Peyer's patch (tissue), 4 donors: ENCODE data around the gene ANO4. TPM values are rescaled to one million over a fixed set of nuclear protein-coding genes. Genes with fewer than 3 reads are reported as not detected.

ENCODE experiments used
- DNase-seq, 3 donors: peaks; one replicate each; pipeline ENCODE4 v3.0.0-alpha.2; 2017 to 2019
- H3K27ac ChIP-seq, 4 donors: fragments of 200-600 bp; sonication (generic); one replicate each; pipeline ENCODE4 v1.5.1; 2016 to 2019
- H3K27me3 ChIP-seq, 2 donors: fragments of 200-600 bp; sonication (generic); one replicate each; pipeline ENCODE4 v1.5.1; 2019
- H3K36me3 ChIP-seq, 3 donors: fragments of 200-600 bp; sonication (generic); one replicate each; pipeline ENCODE4 v1.5.1; 2016 to 2019
- H3K4me1 ChIP-seq, 4 donors: fragments of 200-600 bp; sonication (generic); one replicate each; pipeline ENCODE4 v1.5.1; 2016 to 2019
- H3K4me3 ChIP-seq, 4 donors: fragments of 200-600 bp; sonication (generic); 1 replicate in 3 of 4; 2 replicates in 1 of 4; pipeline ENCODE4 v1.5.1; 2016 to 2019; ENCODE audit warnings: mild to moderate bottlenecking in 1 of 4
- H3K9me3 ChIP-seq, 4 donors: fragments of 200-600 bp; sonication (generic); one replicate each; pipeline ENCODE4 v1.5.1; 2016 to 2019; ENCODE audit warnings: mild to moderate bottlenecking in 1 of 4
- POLR2A ChIP-seq, 2 donors: fragments of 450-650 bp; IDR thresholded peaks; one replicate each; pipeline ENCODE4 v1.5.1; 2017; ENCODE audit warnings: antibody characterized with exemption in 2 of 2, mild to moderate bottlenecking in 2 of 2, moderate library complexity in 2 of 2
- total RNA-seq, 4 donors: library from RNA; depleted of rRNA; stranded (reverse); fragments of >200 nt; gene quantifications; one replicate each; pipeline ENCODE4 v1.1.0, GENCODE V29; 2016
- TF ChIP-seq, protein P1 (sequence below), 6 experiments: fragments of 450-650 bp in 4 of 6; fragments of 200-600 bp in 2 of 6; sonication (generic) in 1 of 6; IDR thresholded peaks; one replicate each; pipeline ENCODE4 v1.5.1; 2017 to 2019; ENCODE audit warnings: antibody characterized with exemption in 6 of 6, mild to moderate bottlenecking in 3 of 6, moderate library complexity in 1 of 6

Gene ANO4
- total RNA-seq, 4 donors from 2014 or later: 1.7 TPM; not detected in 3

DNA sequence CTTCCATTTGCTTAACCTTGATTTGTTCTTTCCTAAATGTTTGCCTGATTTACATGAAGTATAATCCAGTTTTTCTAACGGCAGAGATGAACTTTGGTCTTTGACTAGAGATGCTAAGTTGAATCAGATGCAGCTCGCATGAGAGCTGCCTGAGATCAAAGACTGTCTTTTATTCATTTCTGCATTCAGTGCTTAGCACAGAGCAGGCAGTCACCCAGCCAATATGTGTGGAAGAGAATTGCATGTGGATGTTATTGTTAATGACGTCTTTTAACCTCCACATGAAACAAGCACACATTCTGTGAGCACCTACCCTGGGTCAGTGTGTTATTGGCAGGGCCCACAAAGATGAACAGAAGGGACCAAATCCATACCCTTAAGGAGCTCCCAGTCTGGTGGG is 316.3 kb downstream of the ANO4 start:
- TF ChIP-seq, protein P1, sequence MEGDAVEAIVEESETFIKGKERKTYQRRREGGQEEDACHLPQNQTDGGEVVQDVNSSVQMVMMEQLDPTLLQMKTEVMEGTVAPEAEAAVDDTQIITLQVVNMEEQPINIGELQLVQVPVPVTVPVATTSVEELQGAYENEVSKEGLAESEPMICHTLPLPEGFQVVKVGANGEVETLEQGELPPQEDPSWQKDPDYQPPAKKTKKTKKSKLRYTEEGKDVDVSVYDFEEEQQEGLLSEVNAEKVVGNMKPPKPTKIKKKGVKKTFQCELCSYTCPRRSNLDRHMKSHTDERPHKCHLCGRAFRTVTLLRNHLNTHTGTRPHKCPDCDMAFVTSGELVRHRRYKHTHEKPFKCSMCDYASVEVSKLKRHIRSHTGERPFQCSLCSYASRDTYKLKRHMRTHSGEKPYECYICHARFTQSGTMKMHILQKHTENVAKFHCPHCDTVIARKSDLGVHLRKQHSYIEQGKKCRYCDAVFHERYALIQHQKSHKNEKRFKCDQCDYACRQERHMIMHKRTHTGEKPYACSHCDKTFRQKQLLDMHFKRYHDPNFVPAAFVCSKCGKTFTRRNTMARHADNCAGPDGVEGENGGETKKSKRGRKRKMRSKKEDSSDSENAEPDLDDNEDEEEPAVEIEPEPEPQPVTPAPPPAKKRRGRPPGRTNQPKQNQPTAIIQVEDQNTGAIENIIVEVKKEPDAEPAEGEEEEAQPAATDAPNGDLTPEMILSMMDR (IDR thresholded peaks at IDR 0.05): no peak
- no peak for TF ChIP-seq POLR2A (IDR thresholded peaks at IDR 0.05)
- no peaks in the 10 kb centered on the region for H3K9me3 ChIP-seq
- no peaks in the 10 kb centered on the region for H3K27me3 ChIP-seq
- DNase-seq: no peak
- H3K36me3 ChIP-seq: no peaks in the 10 kb centered on the region
- H3K4me3 ChIP-seq: no peak overlapping the region
- H3K27ac ChIP-seq: no peak overlapping the region
- no peaks in the 10 kb centered on the region for H3K4me1 ChIP-seq

DNA sequence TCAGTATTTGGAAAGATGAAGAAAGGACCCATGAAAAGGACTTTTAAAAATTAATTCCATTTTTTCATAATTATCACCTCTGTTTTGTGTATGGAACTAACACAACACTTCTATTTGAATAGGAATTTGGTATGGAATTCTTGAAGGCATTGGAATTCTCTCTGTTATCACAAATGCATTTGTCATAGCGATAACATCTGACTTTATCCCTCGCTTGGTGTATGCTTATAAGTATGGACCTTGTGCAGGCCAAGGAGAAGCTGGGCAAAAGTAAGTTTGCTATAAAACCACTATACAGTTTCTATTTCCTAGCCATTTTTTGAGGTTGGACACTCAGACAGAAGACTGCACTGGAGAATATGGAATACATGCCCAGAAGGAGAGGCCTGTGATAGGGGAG is 316.9 kb downstream of the ANO4 start:
- no peak for TF ChIP-seq POLR2A (IDR thresholded peaks at IDR 0.05)
- TF ChIP-seq, protein P1 (IDR thresholded peaks at IDR 0.05): no peak
- H3K27ac ChIP-seq: no peak overlapping the region
- DNase-seq: no peak

DNA sequence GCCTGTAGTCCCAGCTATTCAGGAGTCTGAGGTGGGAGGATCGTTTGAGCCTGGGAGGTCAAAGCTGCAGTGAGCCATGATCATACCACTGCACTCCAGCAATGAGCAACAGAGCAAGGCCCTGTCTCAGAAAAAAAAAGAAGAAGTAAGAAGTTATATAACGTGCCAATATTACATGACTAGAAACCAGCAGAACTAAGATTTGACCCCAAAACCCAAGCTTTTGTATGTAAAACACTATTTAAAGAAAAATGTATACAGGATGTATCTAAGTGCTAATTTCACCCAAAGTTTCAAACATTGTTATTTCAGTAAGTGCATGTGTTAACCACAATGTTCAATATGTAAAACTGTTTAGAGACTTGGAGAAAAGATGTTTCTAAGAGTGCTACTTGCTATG is 320.8 kb downstream of the ANO4 start:
- H3K9me3 ChIP-seq: no peaks in the 10 kb centered on the region
- no peak for DNase-seq
- no peak overlapping the region for H3K27ac ChIP-seq
- H3K36me3 ChIP-seq: no peaks in the 10 kb centered on the region
- H3K4me3 ChIP-seq: no peak overlapping the region
- TF ChIP-seq POLR2A (IDR thresholded peaks at IDR 0.05): no peak
- TF ChIP-seq, protein P1 (IDR thresholded peaks at IDR 0.05): no peak
- no peaks in the 10 kb centered on the region for H3K27me3 ChIP-seq
- H3K4me1 ChIP-seq: no peaks in the 10 kb centered on the region

More for the DNA sequence above, 316.9 kb downstream of the ANO4 start:
- no peaks in the 10 kb centered on the region for H3K4me1 ChIP-seq
- no peak overlapping the region for H3K4me3 ChIP-seq
- no peaks in the 10 kb centered on the region for H3K9me3 ChIP-seq
- H3K27me3 ChIP-seq: no peaks in the 10 kb centered on the region
- no peaks in the 10 kb centered on the region for H3K36me3 ChIP-seq

DNA sequence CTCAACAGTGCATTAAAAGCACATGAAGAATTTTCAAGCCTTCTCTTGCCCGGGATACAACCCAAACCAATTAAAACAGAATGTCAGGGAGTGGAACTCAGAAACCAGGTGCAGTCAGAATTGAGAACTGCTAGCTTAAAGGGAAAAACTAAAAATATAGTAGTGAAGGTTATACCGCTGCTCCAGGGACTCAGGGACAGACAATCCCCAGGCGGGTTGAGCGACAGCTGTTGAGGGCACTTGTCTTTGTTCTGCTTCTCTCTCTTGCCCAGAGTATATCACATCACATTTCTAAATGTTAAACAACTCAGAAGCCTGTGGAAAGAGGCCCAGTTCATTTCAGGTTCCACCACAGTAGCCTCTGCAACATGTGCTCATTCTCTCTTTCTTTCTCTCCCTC is 322.3 kb downstream of the ANO4 start:
- no peak for DNase-seq
- TF ChIP-seq POLR2A (IDR thresholded peaks at IDR 0.05): no peak
- TF ChIP-seq, protein P1 (IDR thresholded peaks at IDR 0.05): no peak
- H3K27me3 ChIP-seq: no peaks in the 10 kb centered on the region

DNA sequence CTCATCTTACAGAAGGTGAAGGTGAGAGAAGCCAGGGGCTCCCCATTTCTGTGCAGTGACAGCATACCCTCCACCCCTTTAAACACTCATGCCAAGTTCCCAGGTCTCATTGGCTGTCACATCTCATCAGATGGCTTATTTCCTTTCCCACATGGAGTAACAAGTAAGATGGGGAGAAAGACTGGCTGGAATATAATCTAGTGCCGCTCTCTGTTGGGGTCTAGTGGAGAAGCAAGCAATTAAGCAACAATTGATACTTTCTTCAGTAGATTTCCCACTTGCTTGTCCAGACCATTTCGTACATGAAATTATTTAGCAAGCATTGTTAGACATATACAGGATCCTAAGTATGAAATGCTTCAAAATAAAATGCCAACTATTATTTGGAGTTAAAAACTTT is 323.3 kb downstream of the ANO4 start:
- Histone ChIP-seq H3K4me1 (no peaks in the 10 kb centered on the region), H3K4me3 (no peak overlapping the region), H3K36me3 (no peaks in the 10 kb centered on the region), H3K27me3 (no peaks in the 10 kb centered on the region), H3K9me3 (no peaks in the 10 kb centered on the region), H3K27ac (no peak overlapping the region)
- DNase-seq: no peak
- TF ChIP-seq POLR2A (IDR thresholded peaks at IDR 0.05): no peak
- TF ChIP-seq, protein P1 (IDR thresholded peaks at IDR 0.05): no peak

More for the DNA sequence above, 322.3 kb downstream of the ANO4 start:
- Histone ChIP-seq H3K4me1 (no peaks in the 10 kb centered on the region), H3K9me3 (no peaks in the 10 kb centered on the region), H3K4me3 (no peak overlapping the region), H3K27ac (no peak overlapping the region), H3K36me3 (no peaks in the 10 kb centered on the region)
